ENCODE measurements around the gene SESN2. TPM values are rescaled to one million over a fixed set of nuclear protein-coding genes. Genes with fewer than 3 reads are reported as not detected.

Gene SESN2
- total and polyA plus RNA-seq, 2 donors from 2014 or later, result 19.4 to 22.7 TPM

DNA sequence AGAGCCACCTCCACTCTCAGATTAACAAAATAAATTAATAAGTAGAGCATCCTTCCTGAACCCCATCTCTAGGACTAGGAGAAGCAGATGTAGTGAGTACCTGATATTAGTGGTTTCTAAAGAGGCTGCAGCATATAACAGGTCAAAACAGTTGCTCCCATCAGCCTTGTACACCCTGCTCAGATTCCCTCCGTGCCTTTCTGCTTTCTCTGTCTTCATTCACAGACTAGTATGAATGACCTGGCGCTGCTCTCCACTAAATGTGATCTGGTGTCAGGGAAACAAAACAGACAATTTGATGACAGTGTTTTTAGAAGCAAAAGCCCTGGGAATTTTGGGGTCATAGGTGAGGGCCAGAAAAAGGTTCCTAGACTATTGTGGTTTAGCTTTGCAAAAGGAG is 8.3 kb downstream of the SESN2 start:
- no peak for FAIRE-seq
- DNase-seq, result no peak
- peaks cover 0 to 20% (median 7%) of the 10 kb centered on the region in 3 donors for H3K4me1 ChIP-seq (ENCODE audit: control insufficient read depth in 2 of 3, insufficient read depth in 2 of 3, low read depth in 1 of 3, low read length in 3 of 3)
- H3K36me3 ChIP-seq (ENCODE audit: control insufficient read depth in 2 of 3, insufficient read depth in 3 of 3, low read length in 3 of 3), result peaks cover 0 to 9% (median 6%) of the 10 kb centered on the region in 3 donors
- intact Hi-C loops (cut with DNase I), result no loop called here
- no peaks in the 10 kb centered on the region for H3K27me3 ChIP-seq (ENCODE audit: control insufficient read depth, insufficient read depth, low read length)
- TF ChIP-seq, protein P1, sequence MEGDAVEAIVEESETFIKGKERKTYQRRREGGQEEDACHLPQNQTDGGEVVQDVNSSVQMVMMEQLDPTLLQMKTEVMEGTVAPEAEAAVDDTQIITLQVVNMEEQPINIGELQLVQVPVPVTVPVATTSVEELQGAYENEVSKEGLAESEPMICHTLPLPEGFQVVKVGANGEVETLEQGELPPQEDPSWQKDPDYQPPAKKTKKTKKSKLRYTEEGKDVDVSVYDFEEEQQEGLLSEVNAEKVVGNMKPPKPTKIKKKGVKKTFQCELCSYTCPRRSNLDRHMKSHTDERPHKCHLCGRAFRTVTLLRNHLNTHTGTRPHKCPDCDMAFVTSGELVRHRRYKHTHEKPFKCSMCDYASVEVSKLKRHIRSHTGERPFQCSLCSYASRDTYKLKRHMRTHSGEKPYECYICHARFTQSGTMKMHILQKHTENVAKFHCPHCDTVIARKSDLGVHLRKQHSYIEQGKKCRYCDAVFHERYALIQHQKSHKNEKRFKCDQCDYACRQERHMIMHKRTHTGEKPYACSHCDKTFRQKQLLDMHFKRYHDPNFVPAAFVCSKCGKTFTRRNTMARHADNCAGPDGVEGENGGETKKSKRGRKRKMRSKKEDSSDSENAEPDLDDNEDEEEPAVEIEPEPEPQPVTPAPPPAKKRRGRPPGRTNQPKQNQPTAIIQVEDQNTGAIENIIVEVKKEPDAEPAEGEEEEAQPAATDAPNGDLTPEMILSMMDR (IDR thresholded peaks at IDR 0.05; ENCODE audit: borderline replicate concordance, extremely low read depth, insufficient read depth), result no peak
- no peak overlapping the region for H3K9ac ChIP-seq (ENCODE audit: low read length in 3 of 3)
- no peak overlapping the region for H3K27ac ChIP-seq (ENCODE audit: low read depth in 2 of 2, low read length in 2 of 2)
- no peaks in the 10 kb centered on the region for H3K9me3 ChIP-seq (ENCODE audit: control insufficient read depth in 2 of 3, insufficient read depth in 1 of 3, low read length in 3 of 3)
- no peak overlapping the region for H3K4me3 ChIP-seq (ENCODE audit: low read length in 3 of 3)

DNA sequence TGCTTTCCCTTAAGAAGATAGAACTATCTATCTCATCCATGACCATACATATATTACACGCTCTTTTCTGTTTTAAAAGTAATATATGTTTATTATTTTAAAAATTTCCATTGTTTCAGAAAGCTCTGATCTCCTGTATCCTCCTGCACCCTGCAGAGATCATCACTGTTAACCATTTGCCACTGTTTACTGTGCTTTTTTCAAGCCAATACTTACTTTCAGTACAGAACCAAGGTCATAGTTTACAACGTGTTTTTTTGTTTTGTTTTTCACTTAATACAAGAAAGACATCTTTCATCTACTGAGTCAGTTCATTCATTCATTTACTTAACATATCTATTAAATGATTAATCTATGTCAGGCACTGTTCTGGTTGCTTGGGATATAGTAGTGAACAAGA is 10.2 kb downstream of the SESN2 start:
- H3K27me3 ChIP-seq (ENCODE audit: control insufficient read depth, insufficient read depth, low read length), result no peaks in the 10 kb centered on the region
- FAIRE-seq (no peak), DNase-seq (no peak)
- intact Hi-C loops (cut with DNase I), result no loop called here
- H3K36me3 ChIP-seq (ENCODE audit: control insufficient read depth in 2 of 3, insufficient read depth in 3 of 3, low read length in 3 of 3), result peaks cover 2 to 20% (median 16%) of the 10 kb centered on the region in 3 donors
- H3K9me3 ChIP-seq (ENCODE audit: control insufficient read depth in 2 of 3, insufficient read depth in 1 of 3, low read length in 3 of 3), result no peaks in the 10 kb centered on the region
- H3K9ac ChIP-seq (ENCODE audit: low read length in 3 of 3), result no peak overlapping the region
- TF ChIP-seq, protein P1 (IDR thresholded peaks at IDR 0.05; ENCODE audit: borderline replicate concordance, extremely low read depth, insufficient read depth), result no peak
- no peak overlapping the region for H3K4me3 ChIP-seq (ENCODE audit: low read length in 3 of 3)
- no peak overlapping the region for H3K27ac ChIP-seq (ENCODE audit: low read depth in 2 of 2, low read length in 2 of 2)
- H3K4me1 ChIP-seq (ENCODE audit: control insufficient read depth in 2 of 3, insufficient read depth in 2 of 3, low read depth in 1 of 3, low read length in 3 of 3), result peaks cover 0 to 14% (median 7%) of the 10 kb centered on the region in 3 donors

DNA sequence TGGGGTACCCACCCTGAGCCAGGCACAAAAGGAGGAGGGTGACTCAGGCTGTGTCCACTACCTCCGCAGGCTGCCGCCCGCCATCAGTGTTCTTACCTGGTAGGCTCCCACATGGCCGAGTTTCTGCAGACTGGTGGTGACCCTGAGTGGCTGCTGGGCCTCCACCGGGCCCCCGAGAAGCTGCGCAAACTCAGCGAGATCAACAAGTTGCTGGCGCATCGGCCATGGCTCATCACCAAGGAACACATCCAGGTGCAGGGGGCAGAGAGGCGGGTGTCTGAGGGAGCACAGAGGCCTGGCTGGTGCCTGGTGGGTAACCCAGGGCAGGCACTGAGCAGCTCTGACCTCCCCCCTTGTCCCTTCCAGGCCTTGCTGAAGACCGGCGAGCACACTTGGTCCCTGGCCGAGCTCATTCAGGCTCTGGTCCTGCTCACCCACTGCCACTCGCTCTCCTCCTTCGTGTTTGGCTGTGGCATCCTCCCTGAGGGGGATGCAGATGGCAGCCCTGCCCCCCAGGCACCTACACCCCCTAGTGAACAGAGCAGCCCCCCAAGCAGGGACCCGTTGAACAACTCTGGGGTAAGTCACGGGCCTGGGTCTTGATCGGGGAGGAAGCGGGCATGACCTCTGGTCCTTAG is 13.0 kb downstream of the SESN2 start:
- DNase-seq (no peak), FAIRE-seq (no peak)
- H3K27ac ChIP-seq (ENCODE audit: low read depth in 2 of 2, low read length in 2 of 2), result no peak overlapping the region
- H3K36me3 ChIP-seq (ENCODE audit: control insufficient read depth in 2 of 3, insufficient read depth in 3 of 3, low read length in 3 of 3), result peaks cover 5 to 31% (median 20%) of the 10 kb centered on the region in 3 donors
- H3K4me3 ChIP-seq (ENCODE audit: low read length in 3 of 3), result no peak overlapping the region
- no peaks in the 10 kb centered on the region for H3K27me3 ChIP-seq (ENCODE audit: control insufficient read depth, insufficient read depth, low read length)
- no peaks in the 10 kb centered on the region for H3K9me3 ChIP-seq (ENCODE audit: control insufficient read depth in 2 of 3, insufficient read depth in 1 of 3, low read length in 3 of 3)
- TF ChIP-seq, protein P1 (IDR thresholded peaks at IDR 0.05; ENCODE audit: borderline replicate concordance, extremely low read depth, insufficient read depth), result no peak
- intact Hi-C loops (cut with DNase I), result no loop called here
- H3K4me1 ChIP-seq (ENCODE audit: control insufficient read depth in 2 of 3, insufficient read depth in 2 of 3, low read depth in 1 of 3, low read length in 3 of 3), result peaks cover 0 to 5% (median 2%) of the 10 kb centered on the region in 3 donors
- no peak overlapping the region for H3K9ac ChIP-seq (ENCODE audit: low read length in 3 of 3)
